HG02759 (cell line): Measurements from ENCODE around the gene LIAS.
A peak's percentile ranks its signal among the peaks of the same experiment; 100 is the strongest.

Experiments used
- ATAC-seq: cut with Tn5 transposase; IDR thresholded peaks from one replicate; pipeline ENCODE4 v1.9.1; 2021; ENCODE audit warnings: mild to moderate bottlenecking, moderate library complexity; ENCODE audit not compliant: unreplicated experiment

Gene LIAS

DNA sequence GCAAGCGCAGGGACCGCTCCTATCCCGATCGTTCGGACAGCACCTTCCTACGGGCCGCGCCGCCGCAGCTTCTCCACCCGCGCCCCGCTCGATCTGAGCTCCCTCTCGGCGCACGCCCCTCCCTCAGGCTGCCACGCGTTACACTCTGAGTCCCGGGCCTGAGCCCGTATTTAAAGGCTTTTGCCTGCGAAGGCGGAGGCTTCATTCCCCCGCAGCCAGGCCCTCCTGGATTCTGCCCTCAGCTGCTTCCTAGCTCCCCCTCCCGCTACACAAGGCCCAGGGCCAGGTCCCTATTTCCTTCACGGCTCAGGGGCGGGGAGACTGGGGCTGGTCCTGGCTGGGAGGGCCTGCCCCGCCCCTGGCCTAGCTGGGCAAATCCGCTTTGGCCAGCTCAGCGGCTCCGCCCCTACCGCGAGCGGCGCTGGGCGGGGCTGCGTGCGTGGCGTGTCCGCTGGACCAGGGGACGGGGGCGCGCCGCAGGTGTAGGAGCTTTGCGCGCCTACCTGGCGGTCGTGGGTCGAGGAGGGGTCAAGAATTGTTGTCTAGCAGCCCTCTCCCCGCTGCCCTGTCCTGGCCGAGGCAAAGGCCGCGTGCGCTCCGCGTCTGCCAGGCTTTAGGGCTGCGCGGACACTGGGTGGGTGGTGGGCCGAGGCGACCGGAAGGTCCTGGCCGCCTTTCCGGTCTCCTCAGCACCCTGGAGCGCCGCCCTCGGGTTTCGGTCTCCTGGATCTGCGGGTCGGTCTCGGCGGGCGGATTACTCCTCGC is 68.6 kb downstream of the LIAS start, which contains the start of gene UGDH:
Gene UGDH, minus strand, starts transcription at position 144 of the 765 bp plus-strand sequence. CDS start 5,927 bp downstream, outside the sequence.
- peak; percentile 97 for ATAC-seq

DNA sequence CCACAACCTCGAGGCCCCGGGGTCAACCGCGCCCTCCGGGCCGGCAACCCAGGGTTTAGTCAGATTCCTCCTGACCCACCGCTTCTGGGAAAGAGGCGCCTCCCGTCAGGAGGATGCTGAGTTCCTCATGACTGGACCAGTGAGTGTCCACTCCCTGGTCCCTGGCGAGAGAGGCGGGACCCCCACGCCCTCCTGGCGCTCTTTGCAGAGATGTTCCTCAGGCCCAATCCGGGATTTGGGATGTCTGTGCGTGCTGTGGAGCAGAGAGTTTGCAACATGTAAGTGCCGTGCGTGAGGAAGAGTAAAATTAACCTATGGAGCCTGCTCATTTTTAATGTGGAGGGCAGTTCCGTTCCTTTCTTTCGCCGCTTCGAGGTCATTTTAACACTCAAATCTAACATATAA is 69.2 kb downstream of the LIAS start:
- ATAC-seq: no peak
